ENCODE results near the gene GNGT1.

Gene GNGT1

DNA sequence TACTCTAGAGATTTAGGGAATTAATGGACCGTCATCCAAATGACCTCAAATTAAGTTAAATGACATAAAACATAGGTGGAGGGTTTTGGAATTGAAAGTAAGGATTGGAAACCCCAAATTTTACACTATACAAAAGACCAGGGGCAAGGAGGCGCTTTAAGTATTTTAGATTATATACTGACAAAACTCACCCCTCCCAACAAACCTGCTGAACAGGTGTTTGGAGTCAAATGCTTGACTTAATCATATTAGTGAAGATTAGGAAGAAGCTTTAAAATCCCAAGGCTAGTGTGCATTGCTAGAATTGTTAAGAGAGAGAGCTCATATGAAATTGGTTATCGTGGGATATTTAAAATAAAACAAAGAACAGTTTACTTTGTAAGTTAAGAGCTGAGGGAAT lies at the start of gene GNGT1:
Gene GNGT1 (plus strand): TSS at position 301 of the 400 bp plus-strand sequence. CDS start 180 bp downstream, outside the sequence.
- DNase-seq (ENCODE audit: low read depth in 2 of 2): no peak

DNA sequence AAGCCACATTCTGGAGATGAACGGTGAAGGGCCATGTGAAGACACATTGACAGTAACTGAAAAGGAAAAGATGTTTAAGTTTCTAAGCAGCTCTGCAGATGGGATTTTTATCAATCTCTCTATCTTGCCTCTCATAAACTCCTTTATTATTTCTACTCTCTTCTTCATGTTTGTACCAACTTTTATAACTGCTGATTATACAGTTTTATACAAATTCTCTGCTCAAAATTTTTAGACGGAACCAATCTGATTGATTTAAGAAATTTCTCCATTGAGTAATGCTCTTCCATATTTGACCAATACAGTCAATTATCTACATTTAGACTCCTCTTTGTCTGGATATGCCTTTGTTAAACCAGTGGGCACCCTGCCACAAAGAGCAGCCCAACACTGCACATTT lies 47.5 kb upstream of the GNGT1 start:
- no peak for DNase-seq (ENCODE audit: low read depth in 2 of 2)

DNA sequence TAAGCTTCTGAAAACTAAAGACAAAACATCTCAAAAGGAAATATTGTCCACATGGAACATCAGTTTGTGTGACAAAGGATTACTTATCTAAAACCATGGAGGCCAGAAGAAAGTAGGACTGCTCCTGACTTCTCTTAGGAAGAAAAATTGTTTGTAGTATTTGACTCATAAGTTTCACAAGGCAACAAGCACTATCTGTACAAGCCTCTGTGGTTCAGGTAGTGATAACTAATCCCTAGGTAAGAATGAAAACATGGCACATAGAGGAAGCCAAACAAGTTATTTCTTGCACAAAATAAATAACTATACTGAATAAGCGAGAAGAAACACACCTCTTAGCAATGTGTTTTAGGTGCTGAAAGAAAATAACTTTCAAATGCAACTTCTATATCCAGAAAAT lies 46.1 kb upstream of the GNGT1 start:
- no peak for DNase-seq (ENCODE audit: low read depth in 2 of 2)

DNA sequence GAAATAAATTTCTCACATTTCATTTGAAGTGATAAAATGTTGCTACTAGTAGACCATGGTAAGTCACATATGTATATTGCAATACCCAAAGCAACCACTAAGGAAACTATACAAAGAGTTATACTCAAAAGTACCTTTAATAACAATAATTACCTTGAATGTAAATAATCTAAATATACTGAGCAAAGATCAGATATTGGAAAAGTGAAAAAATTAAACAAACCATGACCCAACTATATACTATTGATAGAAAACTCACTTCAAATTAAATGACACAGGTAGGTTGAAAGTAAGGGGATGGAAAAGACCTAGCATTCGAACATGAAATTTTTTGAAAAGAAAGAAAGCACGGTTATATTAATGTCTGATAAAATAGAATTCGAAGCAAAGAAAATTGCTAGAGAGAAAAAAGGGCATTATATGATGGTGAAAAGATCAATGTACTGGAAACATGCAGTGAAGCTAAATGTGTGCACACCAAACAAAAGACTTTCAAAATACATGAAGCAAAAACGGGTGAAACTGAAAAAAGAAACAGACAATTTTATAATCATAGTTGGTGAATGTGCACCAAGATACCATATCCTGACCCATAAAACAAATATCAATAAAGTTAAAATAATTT lies 44.9 kb upstream of the GNGT1 start:
- no peak for DNase-seq (ENCODE audit: low read depth in 2 of 2)

DNA sequence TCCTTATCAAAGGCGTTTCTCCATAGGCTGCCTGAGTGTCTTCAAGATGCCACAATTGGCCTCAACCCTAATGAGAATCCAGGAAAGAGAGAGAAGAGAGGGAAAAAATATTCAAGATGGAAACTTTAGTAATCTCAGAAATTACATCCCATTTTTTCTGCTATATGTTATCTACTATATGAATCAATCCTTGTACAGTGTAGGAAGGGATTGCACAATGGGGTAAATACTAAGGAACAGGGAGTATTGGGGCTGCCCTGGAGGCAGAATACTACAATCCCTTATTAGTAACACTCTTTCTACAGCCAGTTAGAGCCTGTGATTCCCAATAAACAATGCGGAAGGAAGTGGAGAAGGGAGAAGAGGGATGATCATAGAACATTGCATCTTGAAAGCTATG lies 43.7 kb upstream of the GNGT1 start:
- DNase-seq (ENCODE audit: low read depth in 2 of 2): no peak

DNA sequence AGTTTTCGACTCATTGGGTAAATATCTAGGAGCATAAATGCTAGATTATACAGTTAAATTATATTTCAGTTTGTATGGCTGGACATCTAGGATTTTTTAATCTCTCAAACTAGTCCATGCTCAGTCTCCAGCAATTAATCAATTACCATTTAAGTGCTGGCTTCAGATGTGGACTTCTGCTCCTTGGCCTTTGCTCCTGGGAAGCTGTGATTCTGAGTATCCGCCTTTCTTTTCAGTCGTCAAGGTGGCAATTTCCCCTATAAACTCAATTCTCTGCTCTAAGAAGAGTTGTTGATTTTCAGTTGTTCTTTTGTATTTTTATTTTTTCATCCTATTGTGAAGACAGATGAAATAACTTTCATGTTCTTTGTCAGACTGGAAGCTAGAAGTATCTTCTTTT lies 39.5 kb upstream of the GNGT1 start:
- no peak for DNase-seq (ENCODE audit: low read depth in 2 of 2)

DNA sequence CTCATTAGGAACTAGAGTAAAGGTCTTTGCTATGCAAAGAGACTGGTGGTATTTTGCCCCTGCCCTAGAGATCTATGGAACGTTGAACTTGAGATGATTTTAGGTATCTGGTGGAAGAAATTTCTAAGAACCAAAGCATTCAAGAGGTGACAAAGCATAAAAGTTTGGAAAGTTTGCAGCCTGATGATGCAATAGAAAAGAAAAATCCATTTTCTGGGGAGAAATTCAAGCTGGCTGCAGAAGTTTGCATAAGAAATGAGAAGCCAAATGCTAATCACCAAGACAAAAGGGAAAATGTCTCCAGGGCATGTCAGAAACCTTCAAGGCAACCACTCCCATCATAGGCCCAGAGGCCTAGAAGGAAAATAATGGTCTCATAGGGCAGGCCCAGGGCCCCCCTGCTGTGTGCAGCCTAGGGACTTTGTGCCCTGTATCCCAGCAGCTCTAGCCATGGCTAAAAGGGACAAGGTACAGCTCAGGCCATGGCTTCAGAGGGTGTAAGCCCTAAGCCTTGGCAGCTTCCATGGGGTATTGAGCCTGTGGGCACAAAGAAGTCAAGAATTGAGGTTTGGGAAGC lies 32.3 kb upstream of the GNGT1 start:
- DNase-seq (ENCODE audit: low read depth in 2 of 2): no peak

DNA sequence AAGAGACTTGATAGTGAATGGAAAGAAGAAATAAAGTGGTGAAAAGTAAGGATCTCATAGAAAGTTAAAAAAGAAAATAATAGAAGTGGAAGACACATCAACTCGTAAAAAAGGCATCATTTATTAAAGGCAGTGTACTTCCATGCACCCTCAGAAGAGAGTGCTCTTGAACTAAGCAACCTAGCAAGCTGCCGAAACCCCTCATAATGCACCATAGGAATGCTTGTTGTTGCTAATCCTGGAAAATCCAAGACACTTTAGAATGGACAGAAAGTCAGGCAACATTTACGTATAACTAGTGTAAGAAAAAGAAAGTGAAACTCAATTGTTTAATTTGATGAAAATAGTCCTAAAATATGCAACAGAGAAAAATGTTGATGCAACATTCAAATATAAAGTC lies 28.6 kb upstream of the GNGT1 start:
- DNase-seq (ENCODE audit: low read depth in 2 of 2): no peak

DNA sequence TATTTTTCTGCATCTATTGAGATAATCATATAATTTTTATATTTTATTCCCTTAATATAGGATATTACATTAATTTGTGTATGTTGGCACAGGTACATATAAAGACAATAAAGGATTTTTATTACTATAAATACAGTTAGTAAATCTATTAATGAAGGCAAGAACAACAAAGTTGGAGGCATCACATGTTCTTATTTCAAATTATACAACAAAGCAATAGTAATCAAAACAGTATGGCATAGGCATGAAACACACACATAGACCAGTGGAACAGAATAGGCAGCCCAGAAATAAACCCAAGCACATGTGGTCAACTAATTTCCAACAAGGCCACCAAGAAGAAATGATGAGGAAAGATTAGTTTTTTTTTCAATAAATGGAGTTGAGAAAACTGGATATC lies 27.0 kb upstream of the GNGT1 start:
- DNase-seq (ENCODE audit: low read depth in 2 of 2): no peak

DNA sequence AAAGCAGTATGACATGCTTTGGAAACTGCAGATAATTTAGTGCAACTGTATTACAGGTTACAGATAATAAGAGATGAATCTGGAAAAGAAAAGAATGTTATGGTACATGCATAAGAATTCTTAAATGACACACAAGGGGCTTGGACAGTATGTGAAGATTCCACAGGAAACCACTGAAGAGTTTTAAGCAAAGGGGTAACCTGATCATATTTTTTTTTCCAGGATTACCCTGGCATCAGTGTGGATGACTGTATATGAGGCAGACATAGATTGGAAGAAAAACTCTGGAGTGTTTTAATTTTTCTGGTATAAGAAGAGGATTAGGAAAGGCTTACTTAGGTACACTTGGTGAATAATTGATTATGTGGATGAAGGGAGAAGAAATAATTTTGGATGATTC lies 23.9 kb upstream of the GNGT1 start:
- no peak for DNase-seq (ENCODE audit: low read depth in 2 of 2)

DNA sequence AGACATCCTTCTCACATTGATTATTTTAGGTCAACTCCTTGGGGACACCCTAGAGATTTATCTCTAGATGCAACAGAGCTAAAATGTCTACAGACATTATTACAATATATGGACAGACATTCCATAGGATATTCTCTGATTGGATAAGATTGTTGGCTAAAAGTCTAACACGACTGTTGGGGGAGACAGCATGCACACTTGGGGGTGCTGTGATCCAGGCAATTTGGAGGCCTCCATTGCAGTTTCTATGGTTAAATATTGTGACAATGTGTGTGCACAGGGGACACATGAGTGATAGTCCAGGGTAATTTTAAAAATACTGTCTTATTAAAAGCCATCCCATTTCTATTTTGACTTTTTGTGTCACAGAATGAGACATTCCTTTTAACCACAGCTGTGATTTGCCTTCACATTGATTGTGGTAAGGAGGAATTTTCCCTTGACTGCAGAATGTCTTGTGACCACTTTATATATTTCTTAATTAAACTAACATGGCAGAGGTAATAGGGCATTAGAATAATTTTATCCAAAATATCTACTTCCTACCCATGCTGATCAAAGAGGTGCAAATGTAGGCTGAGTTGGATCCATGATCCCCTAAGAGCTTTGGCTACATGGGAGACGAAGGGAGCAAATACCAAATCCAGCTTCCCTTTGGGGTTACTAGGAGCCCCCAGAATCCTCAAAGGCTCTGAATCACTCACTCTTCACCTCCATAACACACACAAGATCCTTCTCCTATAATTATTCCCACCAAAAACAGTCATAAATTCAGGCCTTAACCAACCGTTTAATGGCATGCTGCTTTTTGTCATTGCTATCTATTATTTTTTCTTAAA lies 23.1 kb upstream of the GNGT1 start:
- DNase-seq (ENCODE audit: low read depth in 2 of 2): no peak

DNA sequence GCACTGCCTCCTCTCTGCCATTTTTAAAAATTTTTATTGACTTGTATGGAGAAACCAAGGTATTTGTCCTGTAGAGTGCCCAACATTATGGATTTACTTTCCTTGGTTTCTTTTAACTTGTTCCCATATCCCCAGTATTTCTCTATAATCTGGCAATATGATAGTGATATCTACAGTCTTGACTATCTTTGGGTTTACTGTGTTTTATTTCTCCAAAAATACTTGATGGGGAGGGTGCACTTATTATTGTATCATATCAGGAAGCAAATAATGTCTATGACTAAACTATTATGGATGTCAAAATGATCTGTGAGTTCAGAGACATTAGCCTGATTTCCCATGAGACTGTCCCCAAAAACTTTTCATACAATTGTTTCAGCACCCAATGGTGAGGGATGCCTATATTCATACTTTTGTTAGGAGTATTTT lies 22.4 kb upstream of the GNGT1 start:
- no peak for DNase-seq (ENCODE audit: low read depth in 2 of 2)

DNA sequence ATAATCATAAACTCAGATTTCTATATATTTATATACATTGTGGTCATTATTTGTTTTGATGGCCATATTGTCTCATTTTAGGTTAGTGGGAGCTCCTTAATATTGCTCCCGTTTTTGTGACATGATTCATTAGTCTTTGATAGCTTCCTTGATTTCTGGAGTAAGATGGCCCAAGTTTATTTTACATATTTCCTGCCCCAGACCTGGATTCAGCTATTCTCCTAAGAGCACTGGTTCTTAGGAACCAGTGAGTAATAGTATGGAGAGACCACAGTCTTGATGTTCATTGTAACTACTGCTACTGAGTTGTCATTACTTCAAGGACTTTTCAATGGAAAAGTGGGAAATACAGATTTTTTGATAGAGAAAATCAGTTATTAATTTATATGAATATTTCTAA lies 21.8 kb upstream of the GNGT1 start:
- DNase-seq (ENCODE audit: low read depth in 2 of 2): no peak

DNA sequence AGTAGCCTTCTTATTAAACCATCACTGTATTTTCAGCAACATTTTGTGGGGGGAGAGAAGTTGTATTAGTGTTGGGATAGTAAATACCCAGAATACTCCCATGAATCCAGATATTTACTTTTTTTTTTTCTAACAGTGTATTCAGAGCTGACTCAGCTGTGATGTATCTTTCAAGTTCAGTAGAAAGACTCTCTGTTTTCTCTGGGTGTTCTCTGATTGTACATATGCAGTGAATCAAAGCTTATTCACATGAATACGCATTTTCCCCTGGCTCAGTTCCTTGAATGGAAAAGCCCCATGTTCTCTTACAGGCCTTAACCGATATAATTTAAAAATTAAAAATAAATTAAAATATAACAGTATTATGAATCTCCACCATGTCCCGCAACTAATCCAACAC lies 17.1 kb upstream of the GNGT1 start:
- DNase-seq (ENCODE audit: low read depth in 2 of 2): no peak

DNA sequence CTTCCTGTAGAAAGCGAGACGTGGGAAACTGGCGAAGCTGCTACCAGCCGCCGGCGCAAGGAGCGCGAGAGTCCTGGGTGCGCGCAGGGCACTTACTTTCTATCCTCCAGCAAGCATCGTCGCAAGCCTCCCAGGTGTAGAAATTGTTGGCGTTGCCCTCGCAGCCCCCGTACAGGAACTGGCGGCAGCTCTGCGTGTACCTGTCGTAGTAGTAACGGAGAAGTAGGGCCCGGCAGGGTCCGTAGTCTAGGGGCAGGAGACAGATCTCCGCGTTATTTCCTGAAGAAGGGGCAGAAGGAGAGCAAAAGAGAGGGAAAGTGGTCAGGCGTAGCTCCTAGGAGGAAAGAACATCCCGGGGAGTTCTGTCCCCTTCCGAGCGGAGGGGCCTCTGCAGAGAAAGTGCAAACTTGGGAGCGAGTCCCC lies 16.3 kb upstream of the GNGT1 start:
- no peak for DNase-seq (ENCODE audit: low read depth in 2 of 2)

DNA sequence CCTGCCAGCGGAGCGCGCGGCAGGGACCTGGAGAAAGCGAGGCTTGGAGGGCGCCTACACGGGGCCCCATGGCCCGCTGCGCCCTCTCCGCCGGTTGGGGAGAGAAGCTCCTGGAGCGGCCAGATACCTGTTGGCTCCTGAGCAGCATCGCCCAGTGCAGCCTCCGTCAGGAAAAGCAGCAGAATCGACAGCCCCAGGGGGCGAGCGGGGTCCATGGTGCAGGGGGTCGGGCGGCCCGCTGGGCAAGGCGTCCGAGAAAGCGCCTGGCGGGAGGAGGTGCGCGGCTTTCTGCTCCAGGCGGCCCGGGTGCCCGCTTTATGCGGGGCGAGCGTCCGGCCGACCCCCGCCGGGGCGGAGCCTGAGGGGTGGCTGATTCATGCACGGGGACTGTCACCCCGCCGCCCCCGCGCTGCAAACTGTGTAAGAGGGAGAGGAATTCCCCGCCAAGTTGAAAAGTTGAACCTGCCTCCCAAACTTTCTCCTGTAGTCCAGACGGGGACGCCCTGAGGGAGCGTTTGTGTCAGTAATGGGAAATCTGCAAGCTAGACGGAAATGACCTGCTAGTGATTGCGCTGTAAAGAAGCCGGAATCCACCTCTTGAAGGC lies 15.8 kb upstream of the GNGT1 start, which contains the start of gene TFPI2:
Gene TFPI2 (minus strand): TSS at position 290 of the 605 bp plus-strand sequence. CDS start 75 bp downstream, at position 215.
- DNase-seq (ENCODE audit: low read depth in 2 of 2): no peak

DNA sequence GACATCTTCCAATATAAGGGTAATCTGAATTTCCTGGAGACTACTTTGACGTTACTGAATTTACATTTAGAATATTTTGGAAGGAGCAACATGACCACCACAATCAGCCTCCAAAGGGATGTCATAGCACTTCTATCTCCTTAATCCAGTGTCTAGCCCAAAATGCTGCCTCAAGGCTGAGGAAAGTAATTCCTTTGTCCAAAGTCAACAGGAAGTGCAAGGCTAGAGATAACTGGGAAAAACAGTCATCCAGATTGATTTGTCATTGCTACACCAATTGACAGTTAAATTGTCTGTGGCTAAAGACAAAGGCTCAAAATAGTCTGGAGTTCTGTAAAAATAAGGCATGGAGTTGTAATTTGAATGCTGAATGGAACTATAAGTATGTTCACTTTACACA lies 11.9 kb upstream of the GNGT1 start:
- no peak for DNase-seq (ENCODE audit: low read depth in 2 of 2)

DNA sequence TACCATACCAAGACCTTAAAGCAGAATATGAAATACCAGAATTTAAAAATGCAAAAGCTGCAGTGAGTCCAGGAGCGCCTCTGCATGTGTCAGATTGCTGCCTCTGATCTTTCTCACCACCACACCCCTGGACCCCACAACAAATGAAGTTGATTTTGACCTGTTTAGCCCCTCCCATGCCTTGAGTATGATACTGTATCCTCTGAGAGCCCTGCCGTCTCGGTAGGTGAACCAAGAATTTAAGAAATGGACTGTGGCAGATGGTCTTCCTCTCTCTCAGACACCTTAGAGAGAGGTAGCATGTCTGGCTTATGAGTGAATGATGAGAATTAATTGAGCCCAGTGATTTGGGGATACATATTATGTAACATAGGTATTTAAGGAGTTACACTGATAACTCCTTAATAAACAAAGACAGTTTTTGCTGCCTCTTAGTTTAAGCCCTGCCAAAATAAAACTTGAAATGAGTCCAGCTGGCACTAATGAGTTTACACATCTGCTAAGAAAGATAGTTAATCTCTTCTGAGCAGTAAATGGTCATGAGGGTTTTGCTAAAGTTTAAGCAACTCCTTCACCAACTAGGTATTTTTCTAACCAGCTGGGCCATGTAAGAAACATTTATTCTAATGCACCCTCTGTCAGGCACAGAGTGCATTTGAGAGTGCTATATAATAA lies 11.3 kb upstream of the GNGT1 start:
- DNase-seq (ENCODE audit: low read depth in 2 of 2): no peak

DNA sequence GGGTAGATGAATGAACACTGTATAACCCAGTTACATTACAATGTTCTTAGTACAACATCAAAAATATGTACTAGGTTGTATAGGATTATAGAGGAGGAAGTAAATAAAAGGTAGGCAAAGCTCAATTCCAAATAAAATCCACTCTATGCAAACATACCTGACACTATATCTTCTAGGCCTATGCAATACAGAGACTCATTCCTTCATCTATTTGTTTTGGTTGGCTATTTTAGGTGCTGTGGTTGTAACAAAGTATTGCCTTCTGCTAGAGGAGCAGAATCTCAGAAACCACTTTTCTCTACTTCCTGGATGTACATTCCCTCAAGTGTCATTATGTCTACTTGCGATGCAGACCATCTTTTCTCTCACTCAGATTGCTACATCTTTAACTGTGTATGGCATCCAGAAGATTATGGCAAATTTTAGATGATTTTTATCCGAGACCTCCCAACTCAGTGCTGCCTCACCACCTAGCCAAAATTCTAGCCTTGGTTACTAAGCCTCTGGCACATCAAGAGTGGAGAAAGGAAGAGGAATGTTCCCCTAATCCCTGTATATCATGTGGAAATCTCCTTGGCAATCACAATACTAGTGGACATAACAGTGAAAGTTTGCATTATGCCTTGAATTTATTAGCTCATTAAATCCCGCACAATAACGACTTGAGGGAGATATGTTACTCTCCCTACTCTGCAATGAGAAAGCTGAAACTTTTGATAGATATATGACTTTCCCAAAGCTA lies 10.3 kb upstream of the GNGT1 start:
- no peak for DNase-seq (ENCODE audit: low read depth in 2 of 2)

DNA sequence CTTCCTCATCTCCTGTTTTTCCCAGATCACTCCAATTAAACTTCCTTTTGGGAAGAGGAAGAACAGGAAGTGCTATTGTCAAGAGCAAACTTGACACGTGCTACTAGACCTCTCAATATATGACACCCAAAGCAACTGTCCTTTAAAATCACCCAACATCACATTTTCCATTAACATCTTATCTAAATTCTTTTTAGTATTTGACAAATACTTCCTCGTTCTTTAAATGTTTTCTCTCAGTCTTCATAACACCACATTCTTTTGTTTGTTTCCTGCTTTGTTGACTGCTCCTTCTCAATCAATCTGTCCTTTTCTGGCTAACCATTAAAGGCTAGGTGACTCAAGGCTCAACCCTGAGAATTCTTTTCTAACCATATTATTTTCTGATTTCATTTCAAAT lies 8.7 kb upstream of the GNGT1 start:
- no peak for DNase-seq (ENCODE audit: low read depth in 2 of 2)

DNA sequence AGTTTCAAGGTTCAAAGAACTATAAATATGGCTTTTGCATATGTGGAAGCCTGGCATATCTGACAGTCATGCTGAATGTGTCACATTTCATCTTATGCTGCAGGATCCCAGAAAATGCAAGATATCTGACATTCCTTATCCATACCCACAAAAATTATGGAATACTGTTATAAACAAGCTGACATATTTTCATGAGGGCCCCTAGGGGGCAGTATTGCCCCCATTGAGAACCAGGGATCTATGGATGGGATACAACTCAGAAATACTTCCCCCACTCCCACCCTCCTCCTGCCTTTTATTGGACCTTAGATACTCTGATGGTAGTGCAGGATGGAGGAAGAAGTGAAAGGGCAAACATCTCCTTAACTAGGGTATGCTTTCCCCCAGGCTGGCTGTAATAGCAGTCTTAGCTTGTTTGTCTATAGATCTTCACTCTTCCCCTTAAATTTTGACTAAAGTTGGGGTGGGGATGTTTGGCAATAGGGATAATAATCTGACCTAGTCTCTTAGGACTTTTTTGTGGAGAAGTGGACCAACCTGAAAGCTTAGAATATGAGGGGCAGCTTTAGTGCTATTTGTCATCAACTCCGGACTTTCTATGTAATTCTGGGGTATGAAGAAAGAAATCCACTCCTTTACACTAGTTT lies 3.5 kb upstream of the GNGT1 start:
- no peak for DNase-seq (ENCODE audit: low read depth in 2 of 2)

Data from stimulated activated CD4-positive, alpha-beta T cell treated with anti-CD3 and anti-CD28 coated beads, Interleukin-15, amount 100 ng/mL, for 48 hours (primary cell).